Activated naive CD4-positive, alpha-beta T cell treated with anti-CD3 and anti-CD28 coated beads, Interleukin-2, amount 50 U/mL, for 24 hours (primary cell): Measurements from ENCODE around the gene FUS.
"Not testable (repeated sequence)": the region's sequence is repeated elsewhere in the genome, so short reads cannot be mapped to it uniquely, and the experiment has no call there.

Source experiments
- H3K27ac Mint-ChIP-seq: one replicate; pipeline ENCODE4 v1.8.0; 2021; ENCODE audit warnings: mild to moderate bottlenecking, mixed read lengths
- H3K27me3 Mint-ChIP-seq: one replicate; pipeline ENCODE4 v1.8.0; 2021; ENCODE audit warnings: mixed read lengths
- H3K36me3 Mint-ChIP-seq: one replicate; pipeline ENCODE4 v1.8.0; 2021; ENCODE audit warnings: mixed read lengths
- H3K4me1 Mint-ChIP-seq: one replicate; pipeline ENCODE4 v1.8.0; 2021; ENCODE audit warnings: mixed read lengths
- H3K4me3 Mint-ChIP-seq: one replicate; pipeline ENCODE4 v1.8.0; 2021; ENCODE audit warnings: mild to moderate bottlenecking, mixed read lengths
- H3K9me3 Mint-ChIP-seq: one replicate; pipeline ENCODE4 v1.8.0; 2021; ENCODE audit warnings: mixed read lengths

FUS gene

GRCh38 chr16:31141071-31141469, 38.9 kb upstream of the FUS start:
- H3K9me3 Mint-ChIP-seq, H3K4me3 Mint-ChIP-seq, H3K27ac Mint-ChIP-seq, H3K27me3 Mint-ChIP-seq, H3K36me3 Mint-ChIP-seq: not testable (repeated sequence)
- peaks cover 14% of the 10 kb centered on the region for H3K4me1 Mint-ChIP-seq

GRCh38 chr16:31141489-31142108, 38.3 kb upstream of the FUS start:
- Mint-ChIP-seq H3K4me1 (peaks cover 14% of the 10 kb centered on the region), H3K4me3 (peak overlapping the region; percentile 64)

DNA sequence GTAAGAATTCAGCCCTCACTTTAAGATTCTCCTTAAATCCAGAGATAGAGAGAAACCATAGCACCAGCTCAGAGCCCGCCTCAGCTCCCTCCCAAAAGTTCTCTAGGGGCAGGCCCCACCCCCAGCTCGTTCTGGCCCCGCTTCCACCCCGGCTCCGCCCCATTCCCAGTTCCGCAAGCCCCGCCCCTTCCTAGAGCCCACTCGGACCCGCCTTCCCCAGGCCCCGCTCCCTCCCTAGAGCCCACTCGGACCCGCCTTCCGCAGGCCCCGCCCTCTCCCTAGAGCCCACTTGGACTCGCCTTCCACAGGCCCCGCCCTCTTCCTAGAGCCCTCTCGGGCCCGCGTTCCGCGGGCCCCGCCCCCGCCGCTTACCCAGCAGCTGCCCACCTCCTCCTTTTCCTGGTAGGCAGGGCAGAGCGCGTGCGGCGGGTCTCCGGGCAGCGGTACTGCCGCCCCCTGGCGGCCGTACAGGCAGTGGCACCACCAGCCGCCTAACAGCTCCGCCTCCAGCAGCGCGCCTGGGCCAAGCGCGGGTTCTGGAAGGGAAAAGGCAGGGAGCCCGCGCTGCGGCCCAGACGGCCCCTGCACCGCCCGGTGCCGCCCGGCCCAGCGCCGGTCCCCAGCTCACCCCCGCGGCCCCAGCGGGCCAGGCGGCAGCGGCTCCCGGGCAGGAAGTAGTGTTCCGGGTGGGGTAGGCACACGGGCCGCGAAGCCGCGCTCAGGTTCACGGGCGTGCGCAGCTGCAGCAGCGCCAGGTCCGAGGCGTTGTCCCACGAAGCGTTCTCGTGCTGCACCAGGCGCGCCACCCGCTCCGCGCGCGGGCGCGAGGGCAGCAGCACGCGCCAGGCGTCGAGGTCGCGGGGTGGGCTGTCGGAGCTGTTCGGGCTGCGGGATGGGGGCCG, 37.6 kb upstream of the FUS start:
- H3K9me3 Mint-ChIP-seq = no peaks in the 10 kb centered on the region
- H3K36me3 Mint-ChIP-seq = no peaks in the 10 kb centered on the region
- H3K27ac Mint-ChIP-seq = peak overlapping the region; percentile 74
- H3K4me1 Mint-ChIP-seq = peaks cover 14% of the 10 kb centered on the region
- no peaks in the 10 kb centered on the region for H3K27me3 Mint-ChIP-seq
- peak overlapping the region; percentile 64 for H3K4me3 Mint-ChIP-seq

More at GRCh38 chr16:31141489-31142108, 38.3 kb upstream of the FUS start:
- Mint-ChIP-seq H3K9me3 (no peaks in the 10 kb centered on the region), H3K27ac (peak overlapping the region; percentile 74), H3K36me3 (no peaks in the 10 kb centered on the region), H3K27me3 (no peaks in the 10 kb centered on the region)

DNA sequence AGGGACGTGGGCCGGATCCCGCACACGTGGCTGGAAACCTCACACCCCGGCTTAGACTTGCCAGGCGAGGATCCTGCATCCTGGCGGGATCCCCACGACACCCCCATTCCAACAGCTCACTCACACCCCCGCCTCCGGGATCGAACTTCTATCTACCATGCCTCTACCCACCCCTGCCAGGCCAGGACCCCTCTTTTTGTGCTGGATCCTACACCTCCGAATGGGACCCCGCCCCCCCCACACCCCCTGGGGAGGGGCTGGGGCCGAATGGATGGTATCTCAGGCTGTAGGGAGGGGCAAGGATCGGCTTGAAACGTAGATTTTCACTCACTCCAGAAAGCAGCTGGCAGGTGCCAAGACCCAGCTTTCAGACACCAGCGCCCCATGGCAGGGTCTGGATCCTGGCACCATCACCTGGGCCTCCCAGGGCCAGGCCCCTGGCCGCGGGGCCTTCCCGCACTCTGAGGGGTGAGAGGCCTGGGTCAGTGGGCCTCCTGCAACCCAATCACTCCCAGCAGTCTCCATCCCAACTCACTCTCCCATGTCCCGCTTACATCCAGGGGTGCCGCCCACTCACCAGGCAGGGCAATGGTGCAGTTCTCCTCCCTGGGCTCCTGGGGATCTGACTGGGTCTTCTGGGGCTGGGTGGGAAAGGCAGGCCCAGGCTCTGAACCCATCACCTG, 36.8 kb upstream of the FUS start:
- H3K4me1 Mint-ChIP-seq = peaks cover 14% of the 10 kb centered on the region
- H3K36me3 Mint-ChIP-seq = no peaks in the 10 kb centered on the region
- peak overlapping the region; percentile 49 for H3K4me3 Mint-ChIP-seq
- H3K9me3 Mint-ChIP-seq = no peaks in the 10 kb centered on the region
- no peaks in the 10 kb centered on the region for H3K27me3 Mint-ChIP-seq
- no peak overlapping the region for H3K27ac Mint-ChIP-seq

- Mint-ChIP-seq H3K27ac (peak overlapping the region; percentile 59), H3K4me3 (peak overlapping the region; percentile 49), H3K9me3 (no peaks in the 10 kb centered on the region), H3K27me3 (no peaks in the 10 kb centered on the region), H3K36me3 (no peaks in the 10 kb centered on the region), H3K4me1 (peaks cover 14% of the 10 kb centered on the region)
Observed at GRCh38 chr16:31143694-31144148, 36.2 kb upstream of the FUS start.

- peaks cover 14% of the 10 kb centered on the region for H3K4me1 Mint-ChIP-seq
- not testable (repeated sequence) for H3K27me3 Mint-ChIP-seq, H3K9me3 Mint-ChIP-seq, H3K36me3 Mint-ChIP-seq, H3K27ac Mint-ChIP-seq, H3K4me3 Mint-ChIP-seq
Observed at GRCh38 chr16:31144418-31144817, 35.5 kb upstream of the FUS start.

DNA sequence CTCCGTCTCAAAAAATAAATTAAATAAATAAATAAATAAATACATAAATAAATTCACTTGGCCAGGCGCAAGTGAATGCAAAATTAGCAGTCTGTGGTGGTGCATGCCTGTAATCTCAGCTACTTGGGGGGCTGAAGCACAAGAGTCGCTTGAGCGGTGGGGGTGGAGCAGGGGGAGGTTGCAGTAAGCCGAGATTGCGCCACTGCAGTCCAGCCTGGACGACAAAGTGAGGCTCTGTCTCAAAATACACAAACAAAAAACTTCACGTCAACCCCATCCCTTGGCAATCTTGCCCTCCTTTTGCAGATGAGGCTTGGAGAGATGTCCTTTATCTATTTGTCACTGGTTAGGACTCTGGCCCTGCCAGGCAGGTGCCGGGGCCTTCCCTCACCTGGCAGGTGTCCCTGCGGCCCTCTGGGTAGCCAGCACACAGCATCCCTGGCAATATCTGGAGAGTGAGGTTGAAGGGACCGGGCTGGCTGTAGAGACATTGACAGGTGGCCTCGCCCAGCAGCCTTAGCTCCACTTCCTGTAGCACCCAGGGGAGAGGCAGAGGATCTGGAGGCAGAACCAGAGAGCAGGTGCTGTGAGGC, 34.4 kb upstream of the FUS start:
- H3K4me1 Mint-ChIP-seq = peaks cover 14% of the 10 kb centered on the region
- H3K27ac Mint-ChIP-seq = no peak overlapping the region
- no peaks in the 10 kb centered on the region for H3K9me3 Mint-ChIP-seq
- H3K4me3 Mint-ChIP-seq = no peak overlapping the region
- no peaks in the 10 kb centered on the region for H3K27me3 Mint-ChIP-seq
- no peaks in the 10 kb centered on the region for H3K36me3 Mint-ChIP-seq

DNA sequence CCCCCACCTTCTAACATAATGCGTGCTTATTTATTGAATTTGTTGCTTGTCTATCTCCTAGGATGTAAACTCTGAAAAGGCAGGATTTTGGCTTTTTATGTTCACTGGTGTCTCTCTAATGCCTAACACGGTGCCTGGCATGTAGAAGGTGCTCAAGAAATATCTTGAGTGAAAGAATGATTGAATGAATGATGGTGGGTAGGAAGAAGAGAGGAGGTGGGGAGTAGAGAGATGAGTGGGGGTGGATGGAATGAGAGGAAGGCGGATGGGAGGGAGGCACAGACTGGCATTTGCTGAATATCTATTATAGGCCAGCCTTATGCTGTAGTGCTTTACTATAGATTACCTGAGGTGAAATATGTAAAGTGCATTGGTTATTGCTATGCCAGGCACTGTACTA, 32.4 kb upstream of the FUS start:
- Mint-ChIP-seq H3K36me3 (no peaks in the 10 kb centered on the region), H3K4me3 (no peak overlapping the region), H3K4me1 (peaks cover 8% of the 10 kb centered on the region), H3K27ac (no peak overlapping the region), H3K27me3 (no peaks in the 10 kb centered on the region), H3K9me3 (no peaks in the 10 kb centered on the region)

- Mint-ChIP-seq H3K27me3 (no peaks in the 10 kb centered on the region), H3K4me3 (no peak overlapping the region), H3K27ac (no peak overlapping the region), H3K9me3 (no peaks in the 10 kb centered on the region), H3K36me3 (no peaks in the 10 kb centered on the region), H3K4me1 (peaks cover 8% of the 10 kb centered on the region)
Observed at GRCh38 chr16:31148281-31148728, 31.6 kb upstream of the FUS start.

GRCh38 chr16:31148896-31149295, 31.0 kb upstream of the FUS start:
- no peak overlapping the region for H3K4me3 Mint-ChIP-seq
- H3K4me1 Mint-ChIP-seq = peaks cover 3% of the 10 kb centered on the region
- H3K27me3 Mint-ChIP-seq = no peaks in the 10 kb centered on the region
- H3K36me3 Mint-ChIP-seq = no peaks in the 10 kb centered on the region
- no peak overlapping the region for H3K27ac Mint-ChIP-seq
- H3K9me3 Mint-ChIP-seq = no peaks in the 10 kb centered on the region

GRCh38 chr16:31149332-31149731, 30.6 kb upstream of the FUS start:
- H3K27me3 Mint-ChIP-seq = no peaks in the 10 kb centered on the region
- H3K36me3 Mint-ChIP-seq = no peaks in the 10 kb centered on the region
- H3K4me3 Mint-ChIP-seq = no peak overlapping the region
- no peak overlapping the region for H3K27ac Mint-ChIP-seq
- H3K9me3 Mint-ChIP-seq = no peaks in the 10 kb centered on the region
- no peaks in the 10 kb centered on the region for H3K4me1 Mint-ChIP-seq

DNA sequence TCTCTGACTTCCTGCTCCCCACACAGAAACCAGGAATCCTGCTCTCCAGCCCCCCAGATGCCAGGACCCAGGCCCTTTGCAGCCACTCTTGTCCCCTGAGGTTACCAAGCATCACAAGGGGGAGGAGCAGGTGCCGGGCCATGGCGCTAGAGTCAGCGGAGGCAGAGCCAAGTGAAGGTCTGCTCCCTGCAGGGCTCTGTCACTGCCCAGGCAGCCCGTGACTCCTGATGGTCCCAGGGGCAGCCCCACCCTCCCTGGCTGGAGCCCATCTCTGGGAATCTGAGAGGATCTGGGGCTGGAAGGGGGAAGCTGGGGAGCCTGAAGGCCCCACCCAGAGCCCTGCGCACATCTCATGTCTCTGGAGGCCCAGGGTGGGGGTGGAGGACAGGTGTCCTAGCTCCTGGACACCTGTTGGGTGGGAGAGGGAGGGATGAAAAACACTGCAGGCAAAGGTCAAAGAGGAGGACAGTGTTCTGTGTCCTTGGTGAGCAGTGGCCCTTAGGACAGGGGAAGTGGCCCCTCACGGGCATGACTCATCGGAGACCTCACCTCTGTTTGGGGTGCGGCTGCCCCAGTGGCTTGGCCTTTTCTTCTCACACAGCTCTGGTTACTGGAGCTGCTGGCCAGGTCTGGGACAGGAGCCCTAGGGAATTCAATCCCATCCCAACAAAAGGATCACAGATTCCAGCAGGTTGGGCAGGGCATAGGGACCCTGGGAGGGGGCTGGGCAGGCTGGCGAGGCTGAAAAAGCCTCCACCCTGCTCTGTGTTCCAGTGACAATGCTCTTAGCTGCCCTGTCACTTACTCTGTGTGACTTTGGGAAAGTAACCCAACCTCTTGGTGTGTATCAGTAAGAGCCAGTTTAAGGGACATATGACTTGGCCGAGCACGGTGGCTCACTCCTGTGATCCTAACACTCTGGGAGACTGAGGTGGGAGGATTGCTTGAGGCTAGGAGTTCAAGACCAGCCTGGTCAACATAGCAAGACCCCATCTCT, 29.7 kb upstream of the FUS start, which contains the start of gene PRSS36:
PRSS36 (minus strand) TSS at position 173 of the 997 bp plus-strand sequence; CDS start at position 142, 31 bp downstream.
- no peak within 1 kb of the TSS for H3K27ac Mint-ChIP-seq
- H3K4me1 Mint-ChIP-seq = no peaks in the 10 kb centered on the region
- H3K4me3 Mint-ChIP-seq = no peak within 1 kb of the TSS
- H3K9me3 Mint-ChIP-seq = no peaks in the 10 kb centered on the region
- no peaks in the 10 kb centered on the region for H3K27me3 Mint-ChIP-seq
- H3K36me3 Mint-ChIP-seq = no peaks in the 10 kb centered on the region

DNA sequence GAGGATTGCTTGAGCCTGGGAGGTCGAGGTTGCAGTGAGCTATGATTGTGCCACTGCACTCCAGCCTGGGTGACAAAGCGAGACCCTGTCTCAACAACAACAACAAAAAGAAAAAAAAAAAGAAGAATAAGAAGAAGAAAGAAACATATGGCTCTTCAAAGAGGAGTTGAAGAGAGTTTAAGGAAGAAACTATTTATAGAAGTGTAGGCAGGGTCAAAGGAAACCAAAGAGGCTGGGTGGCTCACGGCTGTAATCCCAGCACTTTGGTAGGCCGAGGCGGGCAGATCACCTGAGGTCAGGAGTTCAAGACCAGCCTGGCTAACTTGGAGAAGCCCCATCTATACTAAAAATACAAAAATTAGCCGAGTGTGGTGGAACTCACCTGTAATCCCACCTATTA, 29.0 kb upstream of the FUS start:
- H3K36me3 Mint-ChIP-seq, H3K9me3 Mint-ChIP-seq, H3K4me3 Mint-ChIP-seq, H3K27me3 Mint-ChIP-seq, H3K27ac Mint-ChIP-seq, H3K4me1 Mint-ChIP-seq: not testable (repeated sequence)

- Mint-ChIP-seq H3K4me3 (peak overlapping the region; percentile 44), H3K27me3 (no peaks in the 10 kb centered on the region), H3K36me3 (no peaks in the 10 kb centered on the region), H3K4me1 (peaks cover 7% of the 10 kb centered on the region), H3K27ac (no peak overlapping the region), H3K9me3 (no peaks in the 10 kb centered on the region)
Observed at GRCh38 chr16:31157136-31157535, 22.8 kb upstream of the FUS start.
